Activated T-helper 17 cell treated with anti-CD3 and anti-CD28 coated beads, Interleukin-2, amount 50 U/mL, for 72 hours (primary cell): ENCODE data around the gene STRN3. TPM values are rescaled to one million over a fixed set of nuclear protein-coding genes. Genes with fewer than 3 reads are reported as not detected.
"Not testable (repeated sequence)": the region's sequence is repeated elsewhere in the genome, so short reads cannot be mapped to it uniquely, and the experiment has no call there.

ENCODE experiments used
- ATAC-seq: fragments of 150-1000 bp; cut with Tn5 transposase; replicated peaks from 2 replicates; pipeline ENCODE4 v1.10.0; 2021; ENCODE audit warnings: mild to moderate bottlenecking, moderate library complexity
- H3K27ac Mint-ChIP-seq: one replicate; pipeline ENCODE4 v1.8.0; 2022; ENCODE audit warnings: mixed read lengths
- H3K27me3 Mint-ChIP-seq: one replicate; pipeline ENCODE4 v1.8.0; 2022; ENCODE audit warnings: mixed read lengths
- H3K36me3 Mint-ChIP-seq: one replicate; pipeline ENCODE4 v1.8.0; 2022; ENCODE audit warnings: low read depth, mild to moderate bottlenecking, mixed read lengths
- H3K4me1 Mint-ChIP-seq: one replicate; pipeline ENCODE4 v1.8.0; 2022; ENCODE audit warnings: mixed read lengths
- H3K4me3 Mint-ChIP-seq: one replicate; pipeline ENCODE4 v1.8.0; 2022; ENCODE audit warnings: mild to moderate bottlenecking, mixed read lengths
- H3K9me3 Mint-ChIP-seq: one replicate; pipeline ENCODE4 v1.8.0; 2022; ENCODE audit warnings: mixed read lengths
- total RNA-seq, 2 donors: library from RNA; stranded (reverse); gene quantifications; one replicate each; pipeline ENCODE4 v1.2.3, GENCODE V29; 2022

Gene STRN3
- total RNA-seq, 2 donors from 2014 or later, result 18.6 to 31.1 TPM

DNA sequence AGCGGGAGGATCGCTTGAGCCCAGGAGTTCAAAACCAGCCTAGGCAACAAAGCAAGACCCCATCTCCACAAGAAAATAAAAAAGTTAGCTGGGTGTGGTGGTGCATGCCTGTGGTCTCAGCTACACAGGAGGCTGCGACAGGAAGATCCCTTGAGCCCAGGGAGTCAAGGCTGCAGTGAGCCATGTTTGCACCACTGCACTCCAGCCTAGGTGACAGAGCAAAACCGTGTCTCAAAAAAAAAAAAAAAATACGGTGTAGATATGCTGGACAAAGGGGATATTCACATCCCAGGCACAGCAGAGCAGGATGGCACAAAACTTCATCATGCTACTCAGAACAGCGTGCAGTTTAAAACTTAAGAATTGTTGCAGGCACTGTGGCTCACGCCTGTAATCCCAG is 24.8 kb upstream of the STRN3 start:
- H3K36me3 Mint-ChIP-seq, result no peaks in the 10 kb centered on the region
- H3K27ac Mint-ChIP-seq, result no peak overlapping the region

DNA sequence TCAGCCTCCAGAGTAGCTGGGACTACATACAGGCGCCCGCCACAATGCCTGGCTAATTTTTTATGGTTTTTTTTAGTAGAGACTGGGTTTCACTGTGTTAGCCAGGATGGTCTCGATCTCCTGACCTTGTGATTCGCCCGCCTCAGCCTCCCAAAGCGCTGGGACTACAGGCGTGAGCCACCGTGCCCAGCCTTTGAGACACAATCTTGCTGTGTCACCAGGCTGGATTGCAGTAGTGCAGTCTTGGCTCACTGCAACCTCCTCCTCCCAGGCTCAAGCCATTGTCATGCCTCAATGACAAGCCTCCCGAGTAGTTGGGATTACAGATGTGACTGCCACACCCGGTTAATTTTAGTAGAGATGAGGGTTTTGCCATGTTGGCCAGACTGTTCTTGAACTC is 21.3 kb upstream of the STRN3 start:
- H3K4me1 Mint-ChIP-seq, result peaks cover 4% of the 10 kb centered on the region
- no peak overlapping the region for H3K4me3 Mint-ChIP-seq
- H3K27me3 Mint-ChIP-seq, result no peaks in the 10 kb centered on the region
- H3K36me3 Mint-ChIP-seq, result no peaks in the 10 kb centered on the region
- ATAC-seq, result no peak
- H3K27ac Mint-ChIP-seq, result no peak overlapping the region
- no peaks in the 10 kb centered on the region for H3K9me3 Mint-ChIP-seq

More for the DNA sequence above, 24.8 kb upstream of the STRN3 start:
- no peak for ATAC-seq
- Mint-ChIP-seq H3K4me3 (no peak overlapping the region), H3K4me1 (peaks cover 4% of the 10 kb centered on the region), H3K9me3 (no peaks in the 10 kb centered on the region), H3K27me3 (no peaks in the 10 kb centered on the region)

DNA sequence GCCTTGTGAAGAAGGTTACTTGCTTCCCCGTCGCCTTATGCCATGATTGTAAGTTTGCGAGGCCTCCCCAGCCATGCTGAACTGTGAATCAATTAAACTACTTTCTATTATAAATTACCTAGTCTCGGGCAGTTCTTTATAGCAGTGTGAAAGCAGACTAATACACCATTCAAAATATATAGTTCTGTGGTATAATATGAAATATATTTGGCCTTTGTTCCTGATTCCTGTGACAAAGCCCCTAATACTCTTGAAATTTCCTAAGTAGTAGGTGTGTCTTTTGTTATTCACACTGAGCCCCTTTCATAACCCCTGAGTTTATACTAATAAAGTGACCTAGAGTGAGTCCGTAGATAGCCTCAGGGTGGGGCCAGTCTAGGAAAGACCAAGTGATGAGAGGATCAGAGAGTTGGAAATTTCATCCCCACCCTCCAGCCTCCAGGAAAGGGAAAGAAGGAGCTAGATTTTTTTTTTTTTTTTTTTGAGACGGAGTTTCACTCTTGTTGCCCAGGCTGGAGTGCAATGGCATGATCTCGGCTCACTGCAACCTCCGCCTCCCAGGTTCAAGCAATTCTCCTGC is 19.4 kb upstream of the STRN3 start:
- H3K27ac Mint-ChIP-seq, result no peak overlapping the region

DNA sequence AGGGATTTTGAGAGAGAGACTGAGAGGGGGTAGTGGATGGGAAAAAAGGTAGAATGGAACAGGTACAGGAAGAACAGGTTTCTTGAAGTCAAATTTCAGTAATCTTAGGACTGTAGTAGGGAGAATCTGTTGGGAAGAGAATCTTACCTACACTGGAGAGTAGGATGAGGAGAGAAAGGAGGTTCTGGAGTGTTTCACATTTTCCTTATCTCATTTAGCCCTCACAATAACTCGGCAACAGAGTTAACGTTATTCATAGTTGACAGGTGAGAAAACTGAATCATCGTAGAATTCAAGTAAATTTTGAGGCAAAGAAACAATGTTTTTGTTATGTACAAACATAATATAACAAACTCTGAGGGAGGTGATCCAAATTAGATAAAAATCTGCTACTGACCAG is 17.2 kb upstream of the STRN3 start:
- Mint-ChIP-seq H3K36me3 (no peaks in the 10 kb centered on the region), H3K27ac (peak overlapping the region; percentile 45), H3K9me3 (no peaks in the 10 kb centered on the region), H3K27me3 (no peaks in the 10 kb centered on the region), H3K4me3 (no peak overlapping the region), H3K4me1 (peaks cover 4% of the 10 kb centered on the region)
- ATAC-seq, result no peak

More for the DNA sequence above, 19.4 kb upstream of the STRN3 start:
- no peaks in the 10 kb centered on the region for H3K36me3 Mint-ChIP-seq
- H3K9me3 Mint-ChIP-seq, result no peaks in the 10 kb centered on the region
- H3K4me1 Mint-ChIP-seq, result peaks cover 4% of the 10 kb centered on the region
- no peaks in the 10 kb centered on the region for H3K27me3 Mint-ChIP-seq
- no peak for ATAC-seq
- no peak overlapping the region for H3K4me3 Mint-ChIP-seq

DNA sequence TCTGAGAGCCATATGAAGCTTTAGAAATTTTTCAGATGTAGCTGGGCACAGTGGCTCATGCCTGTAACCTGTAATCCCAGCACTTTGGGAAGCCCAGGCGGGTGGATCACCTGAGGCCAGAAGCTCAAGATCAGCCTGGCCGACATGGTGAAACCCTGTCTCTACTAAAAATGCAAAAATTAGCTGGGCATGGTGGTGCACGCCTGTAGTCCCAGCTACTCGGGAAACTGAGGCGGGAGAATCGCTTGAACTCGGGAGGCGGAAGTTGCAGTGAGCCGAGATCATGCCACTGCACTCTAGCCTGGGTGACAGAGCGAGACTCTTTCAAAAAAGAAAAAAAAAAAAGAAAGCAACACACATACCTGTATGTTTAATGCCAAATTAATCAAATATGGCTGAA is 16.7 kb upstream of the STRN3 start:
- not testable (repeated sequence) for H3K4me3 Mint-ChIP-seq, ATAC-seq

DNA sequence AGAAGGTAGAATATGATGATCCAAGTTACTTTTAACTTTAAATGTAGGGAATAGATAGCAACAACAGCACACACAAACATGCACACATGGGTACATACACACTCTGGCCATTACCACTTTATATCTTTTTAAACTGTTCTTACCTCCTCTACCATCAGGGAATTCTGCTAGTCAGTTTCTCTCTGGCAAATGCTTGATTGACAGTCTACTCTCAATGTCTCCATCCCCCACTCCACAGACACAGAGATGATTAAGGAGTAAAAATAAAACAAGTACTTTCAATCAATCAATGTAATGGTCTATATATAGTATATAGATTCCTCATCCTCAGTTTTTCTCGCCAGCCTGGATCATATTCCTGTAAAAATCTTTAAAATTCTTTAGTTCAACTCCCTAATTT is 16.1 kb upstream of the STRN3 start:
- peaks cover 3% of the 10 kb centered on the region for H3K36me3 Mint-ChIP-seq
- no peak overlapping the region for H3K27ac Mint-ChIP-seq
- no peak for ATAC-seq
- H3K27me3 Mint-ChIP-seq, result no peaks in the 10 kb centered on the region
- no peak overlapping the region for H3K4me3 Mint-ChIP-seq
- H3K9me3 Mint-ChIP-seq, result no peaks in the 10 kb centered on the region
- H3K4me1 Mint-ChIP-seq, result peaks cover 4% of the 10 kb centered on the region

More for the DNA sequence above, 16.7 kb upstream of the STRN3 start:
- H3K27ac Mint-ChIP-seq, result peak overlapping the region; percentile 45
- H3K36me3 Mint-ChIP-seq, H3K4me1 Mint-ChIP-seq, H3K9me3 Mint-ChIP-seq, H3K27me3 Mint-ChIP-seq: not testable (repeated sequence)

DNA sequence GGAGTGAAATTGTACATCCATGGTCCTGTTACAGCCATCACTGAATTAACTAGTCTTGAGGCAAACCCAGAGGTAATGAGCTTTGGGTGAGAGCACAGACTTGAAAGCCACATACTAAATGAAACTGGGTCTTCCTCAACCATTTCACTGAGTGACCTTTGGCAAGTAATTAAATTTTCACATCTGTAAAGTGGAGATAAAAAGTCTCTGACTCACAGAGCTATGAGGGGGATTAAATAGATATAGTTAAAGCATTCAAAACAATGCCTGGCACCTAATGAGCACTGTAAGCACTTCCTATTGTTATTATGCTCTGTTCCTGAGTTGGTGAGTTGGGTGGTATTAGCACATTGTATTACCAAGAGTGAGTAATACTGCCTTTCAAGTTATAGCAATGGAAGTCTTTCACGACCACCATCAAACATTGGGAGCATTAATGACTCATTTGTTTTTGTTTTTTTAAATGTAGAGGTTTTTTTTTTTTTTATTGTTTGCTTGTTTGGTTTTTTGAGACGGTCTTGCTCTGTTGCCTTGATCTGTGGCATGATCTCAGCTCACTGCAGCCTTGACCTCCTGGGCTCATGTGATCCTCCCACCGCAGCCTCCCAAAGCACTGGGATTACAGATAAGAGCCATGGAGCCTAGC is 12.5 kb upstream of the STRN3 start:
- ATAC-seq, result no peak
- no peaks in the 10 kb centered on the region for H3K9me3 Mint-ChIP-seq
- H3K27ac Mint-ChIP-seq, result no peak overlapping the region
- no peak overlapping the region for H3K4me3 Mint-ChIP-seq
- no peaks in the 10 kb centered on the region for H3K27me3 Mint-ChIP-seq
- H3K36me3 Mint-ChIP-seq, result peaks cover 7% of the 10 kb centered on the region
- no peaks in the 10 kb centered on the region for H3K4me1 Mint-ChIP-seq

DNA sequence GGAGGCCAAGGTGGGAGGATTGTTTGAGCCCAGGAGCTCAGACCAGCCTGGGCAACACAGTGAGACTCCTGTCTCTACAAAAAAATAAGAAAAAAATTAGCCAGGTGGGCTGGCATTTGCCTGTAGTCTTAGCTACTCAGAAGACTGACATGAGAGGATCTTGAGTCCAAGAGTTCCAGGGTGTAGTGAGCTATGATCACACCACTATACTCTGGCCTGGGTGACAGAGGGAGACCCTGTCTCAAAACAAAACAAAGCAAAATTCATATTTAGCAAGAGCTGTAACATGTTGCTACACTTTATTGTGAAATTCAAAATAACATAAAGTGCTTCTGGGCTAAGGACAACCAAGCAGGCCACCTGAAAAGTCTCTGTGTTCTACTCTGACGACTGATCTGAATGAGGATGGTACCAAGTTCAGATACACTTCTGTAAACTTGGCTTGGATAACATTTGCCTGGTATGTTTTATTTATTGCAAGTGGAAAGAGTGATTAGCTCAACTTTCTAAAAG is 11.6 kb upstream of the STRN3 start:
- Mint-ChIP-seq H3K4me1 (no peaks in the 10 kb centered on the region), H3K27me3 (no peaks in the 10 kb centered on the region), H3K27ac (no peak overlapping the region), H3K4me3 (no peak overlapping the region), H3K36me3 (peaks cover 7% of the 10 kb centered on the region), H3K9me3 (no peaks in the 10 kb centered on the region)
- ATAC-seq, result no peak

DNA sequence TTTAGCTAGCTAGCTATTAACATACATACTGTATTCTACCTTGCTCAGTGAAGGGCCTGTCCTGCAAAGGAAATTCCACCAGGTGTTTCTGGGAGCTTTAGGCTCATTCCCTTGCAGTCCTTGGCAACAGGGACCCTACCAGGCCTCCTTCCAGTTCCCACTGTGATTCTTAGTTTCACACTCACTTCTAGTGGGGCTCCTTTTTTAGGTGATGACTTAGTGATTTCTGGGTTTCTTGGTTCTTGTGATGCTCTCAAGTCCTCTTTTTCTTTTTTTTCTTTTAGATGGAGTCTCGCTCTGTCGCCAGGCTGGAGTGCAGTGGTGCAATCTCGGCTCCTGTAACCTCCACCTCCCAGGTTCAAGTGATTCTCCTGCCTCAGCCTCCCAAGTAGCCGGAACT is 10.4 kb upstream of the STRN3 start:
- Mint-ChIP-seq H3K36me3 (peaks cover 7% of the 10 kb centered on the region), H3K4me3 (no peak overlapping the region), H3K9me3 (no peaks in the 10 kb centered on the region), H3K4me1 (peaks cover 3% of the 10 kb centered on the region), H3K27me3 (no peaks in the 10 kb centered on the region), H3K27ac (no peak overlapping the region)
- ATAC-seq, result no peak

DNA sequence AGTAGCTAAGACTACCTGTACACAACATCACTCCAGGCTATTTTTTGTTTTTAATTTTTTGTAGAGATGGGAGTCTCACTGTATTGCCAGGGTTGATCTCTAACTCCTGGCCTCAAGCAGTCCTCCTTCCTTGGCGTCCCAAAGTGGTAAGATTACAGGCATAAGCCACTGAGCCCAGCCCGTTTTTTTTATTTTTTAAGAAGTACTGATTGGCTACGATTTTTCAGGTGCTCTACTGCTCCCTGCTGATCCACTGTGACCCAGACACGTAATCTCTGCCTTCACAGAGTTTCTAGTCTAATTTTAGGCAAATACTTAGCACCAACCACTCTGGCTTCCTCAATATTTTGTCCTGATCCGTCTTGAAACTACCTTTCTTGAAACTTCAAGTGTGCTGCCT is 4.3 kb upstream of the STRN3 start:
- no peak for ATAC-seq
- Mint-ChIP-seq H3K27me3 (no peaks in the 10 kb centered on the region), H3K4me3 (no peak overlapping the region), H3K9me3 (no peaks in the 10 kb centered on the region), H3K4me1 (peaks cover 22% of the 10 kb centered on the region), H3K27ac (no peak overlapping the region), H3K36me3 (peaks cover 6% of the 10 kb centered on the region)

DNA sequence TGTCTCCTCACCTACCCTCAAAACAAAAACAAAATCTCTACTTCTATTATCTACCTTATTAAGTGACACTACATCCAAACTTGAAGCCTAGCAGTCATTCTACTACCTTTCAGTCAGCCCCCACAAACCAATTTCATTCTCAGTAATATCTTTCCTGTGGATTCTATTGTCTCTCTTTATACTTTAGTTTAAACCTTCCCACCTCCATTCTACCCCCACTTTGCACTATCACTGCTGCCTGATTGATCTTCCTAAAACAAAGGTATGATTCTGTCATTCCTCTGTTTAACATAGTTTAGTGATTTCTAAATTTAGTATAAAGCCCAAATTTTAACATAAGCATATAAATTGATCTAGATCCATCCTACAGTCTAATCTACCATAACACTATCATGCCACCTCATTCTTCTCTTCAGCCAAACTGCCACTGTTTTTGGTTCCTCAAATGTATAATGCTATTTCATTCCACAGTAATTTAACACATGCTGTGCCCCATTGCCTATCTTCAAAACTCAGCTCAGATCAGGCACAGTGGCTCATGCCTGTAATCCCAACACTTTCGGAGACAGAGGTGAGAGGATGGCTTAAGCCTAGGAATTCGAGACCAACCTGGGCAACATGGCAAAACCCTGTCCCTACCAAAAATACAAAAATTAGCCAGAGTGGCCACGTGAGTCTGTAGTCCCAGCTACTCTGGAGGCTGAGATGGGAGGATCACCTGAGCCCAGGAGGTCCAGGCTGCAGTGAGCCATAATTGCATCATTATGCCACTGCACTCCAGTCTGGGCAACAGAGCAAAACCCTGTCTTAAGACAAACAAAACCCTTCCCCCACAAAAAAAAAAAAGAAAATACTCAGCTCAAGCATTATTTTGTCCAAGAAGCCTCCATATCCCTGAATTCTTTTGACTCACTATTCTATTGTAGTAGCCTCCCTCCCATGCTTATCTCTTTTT is 3.1 kb upstream of the STRN3 start:
- Mint-ChIP-seq H3K4me3 (peak overlapping the region; percentile 10), H3K4me1 (peaks cover 29% of the 10 kb centered on the region), H3K27me3 (no peaks in the 10 kb centered on the region), H3K27ac (peak overlapping the region; percentile 16), H3K36me3 (peaks cover 16% of the 10 kb centered on the region), H3K9me3 (no peaks in the 10 kb centered on the region)
- no peak for ATAC-seq

DNA sequence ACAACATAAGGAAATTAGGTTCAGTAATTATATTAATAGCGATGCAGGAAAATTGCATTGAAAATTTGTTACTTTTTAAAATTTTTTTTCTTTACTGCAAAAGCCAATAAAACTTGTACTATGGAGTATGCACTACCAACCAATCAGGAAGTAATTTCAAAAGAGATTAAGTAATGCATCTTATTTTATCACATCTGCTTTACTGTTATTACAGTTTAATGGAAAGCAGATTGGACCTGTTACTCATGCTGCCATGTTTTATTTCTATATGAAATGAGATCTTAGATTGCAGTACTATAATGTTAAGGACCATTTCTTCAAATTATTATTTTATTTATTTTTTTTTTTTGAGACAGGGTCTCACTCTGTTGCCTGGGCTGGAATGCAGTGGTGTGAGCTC is 1.7 kb upstream of the STRN3 start:
- H3K36me3 Mint-ChIP-seq, result peaks cover 22% of the 10 kb centered on the region
- no peaks in the 10 kb centered on the region for H3K9me3 Mint-ChIP-seq
- no peak for ATAC-seq
- H3K27me3 Mint-ChIP-seq, result no peaks in the 10 kb centered on the region
- H3K4me3 Mint-ChIP-seq, result no peak overlapping the region
- peaks cover 37% of the 10 kb centered on the region for H3K4me1 Mint-ChIP-seq
- H3K27ac Mint-ChIP-seq, result no peak overlapping the region

DNA sequence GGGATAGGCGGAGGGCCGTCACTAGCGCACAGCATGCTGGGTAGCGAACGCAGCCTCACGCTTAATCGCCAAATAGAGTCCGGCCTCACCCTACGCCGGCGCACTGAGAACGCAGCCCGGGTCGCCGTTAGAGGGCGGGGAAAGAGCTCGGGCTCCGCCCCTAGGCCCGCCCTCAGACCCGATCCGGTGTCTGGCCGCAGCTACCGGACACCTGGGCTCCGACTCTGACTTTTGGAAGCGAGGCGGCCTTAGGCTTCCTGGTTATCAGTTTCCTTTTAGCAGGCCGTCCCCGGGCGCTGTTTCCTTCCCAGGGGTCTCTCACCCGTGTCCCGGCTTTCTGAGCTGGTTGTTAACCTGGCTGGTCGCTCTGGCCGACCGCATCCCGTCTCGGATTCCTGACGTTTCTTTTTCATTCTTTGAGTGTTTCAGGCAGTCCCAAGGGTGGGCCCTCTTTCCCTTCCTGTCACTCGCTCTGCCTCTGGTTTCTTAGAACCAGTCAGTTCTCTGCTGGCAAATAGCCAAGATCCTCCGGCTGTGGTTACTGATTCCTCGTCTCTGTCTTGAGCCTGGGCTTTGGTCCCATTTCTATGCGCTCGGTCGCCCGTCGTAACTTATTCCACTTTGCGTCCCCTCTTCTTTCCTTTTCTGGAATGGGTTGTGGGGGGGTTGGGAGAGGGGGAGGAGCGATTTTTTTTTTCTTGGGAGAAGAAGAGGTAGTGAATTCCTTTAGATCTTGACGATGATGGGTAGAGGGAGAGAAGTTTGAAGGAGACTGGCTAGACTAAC is 464 bp upstream of the STRN3 start:
- Mint-ChIP-seq H3K4me3 (peak overlapping the region; percentile 93), H3K36me3 (peaks cover 29% of the 10 kb centered on the region), H3K4me1 (peaks cover 36% of the 10 kb centered on the region), H3K9me3 (no peaks in the 10 kb centered on the region), H3K27ac (peak overlapping the region; percentile 97), H3K27me3 (no peaks in the 10 kb centered on the region)
- peak; percentile 93 for ATAC-seq
